ENCODE results near the gene UBP1.
"Not testable (repeated sequence)": the region's sequence is repeated elsewhere in the genome, so short reads cannot be mapped to it uniquely, and the experiment has no call there.

Gene UBP1

GRCh38 chr3:33420966-33421365 is 19.2 kb downstream of the UBP1 start:
- H2AFZ ChIP-seq (ENCODE audit: low read depth, low read length): no peak overlapping the region
- H3K36me3 ChIP-seq (replicated peaks; ENCODE audit: low read depth, low read length): peaks cover 65% of the 10 kb centered on the region
- peaks cover 14% of the 10 kb centered on the region for H3K4me1 ChIP-seq (ENCODE audit: low read length)
- no peak overlapping the region for H3K9ac ChIP-seq (ENCODE audit: low read length)
- no peak overlapping the region for H3K4me2 ChIP-seq (ENCODE audit: low read length)
- H3K4me3 ChIP-seq (ENCODE audit: low read length): no peak overlapping the region
- H3K9me3 ChIP-seq (ENCODE audit: insufficient read depth, low read length): no peaks in the 10 kb centered on the region
- no peaks in the 10 kb centered on the region for H3K27me3 ChIP-seq (ENCODE audit: low read depth, low read length)
- no peak overlapping the region for H3K27ac ChIP-seq (ENCODE audit: low read length)
- TF ChIP-seq CTCF (IDR thresholded peaks at IDR 0.05; ENCODE audit: low read depth, low read length): no peak
- peaks cover 76% of the 10 kb centered on the region for H3K79me2 ChIP-seq (ENCODE audit: low read length)
- peaks cover 27% of the 10 kb centered on the region for H4K20me1 ChIP-seq (ENCODE audit: insufficient read depth, low read length)

GRCh38 chr3:33419948-33420347 is 20.3 kb downstream of the UBP1 start:
- TF ChIP-seq EZH2phosphoT487 (IDR thresholded peaks at IDR 0.05; ENCODE audit: low read depth) (no peak), CTCF (IDR thresholded peaks at IDR 0.05; ENCODE audit: low read depth, low read length) (no peak)
- Histone ChIP-seq H3K4me2 (ENCODE audit: low read length) (peak overlapping the region; percentile 30), H3K4me1 (ENCODE audit: low read length) (peaks cover 14% of the 10 kb centered on the region), H3K4me3 (ENCODE audit: low read length) (no peak overlapping the region; the same call in 1 of the 2 replicates), H3K27ac (ENCODE audit: low read length) (peak overlapping the region; percentile 34), H3K27me3 (ENCODE audit: low read depth, low read length) (no peaks in the 10 kb centered on the region), H3K36me3 (replicated peaks; ENCODE audit: low read depth, low read length) (peaks cover 67% of the 10 kb centered on the region), H4K20me1 (ENCODE audit: insufficient read depth, low read length) (peaks cover 27% of the 10 kb centered on the region; the same call in 1 of the 2 replicates), H2AFZ (ENCODE audit: low read depth, low read length) (no peak overlapping the region), H3K79me2 (ENCODE audit: low read length) (peaks cover 71% of the 10 kb centered on the region), H3K9me3 (ENCODE audit: insufficient read depth, low read length) (no peaks in the 10 kb centered on the region), H3K9ac (ENCODE audit: low read length) (no peak overlapping the region)

- Histone ChIP-seq H4K20me1 (ENCODE audit: insufficient read depth, low read length) (peaks cover 29% of the 10 kb centered on the region), H3K27me3 (ENCODE audit: low read depth, low read length) (no peaks in the 10 kb centered on the region), H3K27ac (ENCODE audit: low read length) (no peak overlapping the region), H3K4me3 (ENCODE audit: low read length) (no peak overlapping the region), H2AFZ (ENCODE audit: low read depth, low read length) (no peak overlapping the region), H3K36me3 (replicated peaks; ENCODE audit: low read depth, low read length) (peaks cover 72% of the 10 kb centered on the region), H3K4me1 (ENCODE audit: low read length) (peaks cover 14% of the 10 kb centered on the region), H3K79me2 (ENCODE audit: low read length) (peaks cover 60% of the 10 kb centered on the region), H3K4me2 (ENCODE audit: low read length) (no peak overlapping the region), H3K9me3 (ENCODE audit: insufficient read depth, low read length) (no peaks in the 10 kb centered on the region), H3K9ac (ENCODE audit: low read length) (no peak overlapping the region)
- TF ChIP-seq CTCF (IDR thresholded peaks at IDR 0.05; ENCODE audit: low read depth, low read length) (no peak), EZH2phosphoT487 (IDR thresholded peaks at IDR 0.05; ENCODE audit: low read depth) (no peak)
Observed at GRCh38 chr3:33417066-33417673, 23.0 kb downstream of the UBP1 start.

- not testable (repeated sequence) for H3K4me3 ChIP-seq (ENCODE audit: low read length); H3K4me2 ChIP-seq (ENCODE audit: low read length); H3K9ac ChIP-seq (ENCODE audit: low read length); H3K9me3 ChIP-seq (ENCODE audit: insufficient read depth, low read length); H3K27me3 ChIP-seq (ENCODE audit: low read depth, low read length); H3K4me1 ChIP-seq (ENCODE audit: low read length); H2AFZ ChIP-seq (ENCODE audit: low read depth, low read length); H3K27ac ChIP-seq (ENCODE audit: low read length)
- Histone ChIP-seq H3K36me3 (replicated peaks; ENCODE audit: low read depth, low read length) (peaks cover 82% of the 10 kb centered on the region), H4K20me1 (ENCODE audit: insufficient read depth, low read length) (peaks cover 13% of the 10 kb centered on the region), H3K79me2 (ENCODE audit: low read length) (peaks cover 17% of the 10 kb centered on the region)
Observed at GRCh38 chr3:33410816-33411215, 29.4 kb downstream of the UBP1 start.
